Gastrocnemius medialis (tissue), 4 donors: ENCODE results near the gene INPP5E. TPM values are rescaled to one million over a fixed set of nuclear protein-coding genes. Genes with fewer than 3 reads are reported as not detected.

Source experiments
- ATAC-seq, 2 donors: fragments of 150-250 bp; one replicate each; pipeline ENCODE4 v1.9.1; 2016
- DNase-seq, 2 donors: peaks; one replicate each; pipeline ENCODE4 v3.0.0-alpha.2; 2019
- H3K27ac ChIP-seq, 4 donors: fragments of 200-600 bp; sonication (generic); 1 replicate in 1 of 4; 2 replicates in 3 of 4; pipeline ENCODE4 v1.5.1; 2016 to 2018; ENCODE audit warnings: mild to moderate bottlenecking in 2 of 4, moderate library complexity in 1 of 4
- H3K27me3 ChIP-seq, 3 donors: fragments of 200-600 bp; sonication (generic) in 2 of 3; 1 replicate in 1 of 3; 2 replicates in 2 of 3; pipeline versions ENCODE4 v1.5.1 to v1.6.0; 2016 to 2019; ENCODE audit warnings: mild to moderate bottlenecking in 1 of 3, moderate library complexity in 1 of 3
- H3K36me3 ChIP-seq, 2 donors: fragments of 200-600 bp; sonication (generic) in 1 of 2; one replicate each; pipeline ENCODE4 v1.5.1; 2017 to 2018
- H3K4me1 ChIP-seq, 2 donors: fragments of 200-600 bp; sonication (generic) in 1 of 2; one replicate each; pipeline ENCODE4 v1.5.1; 2016 to 2017; ENCODE audit warnings: mild to moderate bottlenecking in 2 of 2
- H3K4me3 ChIP-seq, 4 donors: fragments of 200-600 bp; sonication (generic) in 3 of 4; 1 replicate in 1 of 4; 2 replicates in 3 of 4; pipeline ENCODE4 v1.5.1; 2016 to 2019; ENCODE audit warnings: mild to moderate bottlenecking in 2 of 4
- H3K9me3 ChIP-seq, 3 donors: fragments of 200-600 bp; sonication (generic) in 2 of 3; 1 replicate in 1 of 3; 2 replicates in 2 of 3; pipeline ENCODE4 v1.5.1; 2016 to 2019
- POLR2A ChIP-seq, 2 donors: fragments of 450-650 bp; IDR thresholded peaks; one replicate each; pipeline ENCODE4 v1.6.1; 2017; ENCODE audit warnings: antibody characterized with exemption in 2 of 2, mild to moderate bottlenecking in 2 of 2, moderate library complexity in 2 of 2
- in situ Hi-C, 4 donors: fragments of 200-750 bp; cut with MboI; loops; one replicate each; pipeline versions ENCODE4 v1.15.0 to v1.8.0; 2017; ENCODE audit warnings: low sequenced_read_pairs in 4 of 4
- intact Hi-C: fragments of 100-400 bp; cut with DNase I; formaldehyde crosslinking; loops from one replicate; pipeline ENCODE4 v1.15.1; 2023; ENCODE audit warnings: low total_unique reads
- total RNA-seq, 4 donors: library from RNA; depleted of rRNA; stranded (reverse); fragments of >200 nt; gene quantifications; one replicate each; pipeline versions ENCODE4 v1.1.0 to v1.2.3, GENCODE V29; 2016
- TF ChIP-seq, protein P1 (sequence below), 5 experiments: fragments of 450-650 bp in 3 of 5; fragments of 200-600 bp in 2 of 5; sonication (generic) in 2 of 5; IDR thresholded peaks in 4 of 5; conservative IDR thresholded peaks in 1 of 5; 1 replicate in 4 of 5; 2 replicates in 1 of 5; pipeline ENCODE4 v1.5.1; 2016 to 2019; ENCODE audit warnings: antibody characterized with exemption in 5 of 5, mild to moderate bottlenecking in 3 of 5, moderate library complexity in 3 of 5

Gene INPP5E
- total RNA-seq, 4 donors from 2014 or later = 5.0 to 6.7 (median 5.9) TPM

DNA sequence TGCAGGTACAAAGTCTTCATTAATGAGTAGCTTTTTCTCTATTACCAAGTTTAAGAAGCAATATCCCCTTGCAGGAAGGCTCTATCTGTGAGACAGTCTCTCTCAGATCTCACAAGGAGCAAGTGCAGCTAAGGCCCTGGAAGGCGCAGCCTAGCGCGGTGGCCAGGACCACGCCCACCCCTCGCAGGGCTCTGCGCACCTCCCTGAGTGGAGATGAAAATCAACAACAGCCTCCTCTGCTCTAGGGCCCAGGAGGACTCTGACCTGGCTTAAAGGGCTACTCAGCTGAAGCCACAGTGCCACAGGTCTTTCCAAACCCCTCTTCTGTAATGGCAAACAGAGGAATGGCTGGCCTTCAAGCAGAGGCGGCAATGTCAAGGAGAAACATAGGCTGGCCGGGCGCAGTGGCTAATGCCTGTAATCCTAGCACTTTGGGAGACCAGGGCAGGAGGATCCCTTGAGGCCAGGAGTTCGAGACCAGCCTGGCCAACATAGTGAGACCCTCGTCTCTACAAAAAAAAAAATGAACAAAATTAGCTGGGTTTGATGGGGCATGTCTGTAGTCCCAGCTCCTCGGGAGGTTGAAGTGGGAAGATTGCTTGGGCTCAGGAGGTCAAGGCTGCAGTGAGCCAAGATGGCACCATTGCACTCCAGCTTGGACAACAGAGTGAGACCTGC, 31.3 kb upstream of the INPP5E start:
- Histone ChIP-seq H3K27me3 (no peaks in the 10 kb centered on the region), H3K27ac (no peak overlapping the region), H3K4me1 (no peaks in the 10 kb centered on the region), H3K36me3 (peaks cover 0 to 89% of the 10 kb centered on the region in 2 donors), H3K9me3 (no peaks in the 10 kb centered on the region), H3K4me3 (no peak overlapping the region)
- in situ Hi-C loops = no loop called here
- ATAC-seq (no peak), DNase-seq (no peak)
- intact Hi-C loops = no loop called here
- TF ChIP-seq POLR2A (IDR thresholded peaks at IDR 0.05) = no peak
- TF ChIP-seq, protein P1, sequence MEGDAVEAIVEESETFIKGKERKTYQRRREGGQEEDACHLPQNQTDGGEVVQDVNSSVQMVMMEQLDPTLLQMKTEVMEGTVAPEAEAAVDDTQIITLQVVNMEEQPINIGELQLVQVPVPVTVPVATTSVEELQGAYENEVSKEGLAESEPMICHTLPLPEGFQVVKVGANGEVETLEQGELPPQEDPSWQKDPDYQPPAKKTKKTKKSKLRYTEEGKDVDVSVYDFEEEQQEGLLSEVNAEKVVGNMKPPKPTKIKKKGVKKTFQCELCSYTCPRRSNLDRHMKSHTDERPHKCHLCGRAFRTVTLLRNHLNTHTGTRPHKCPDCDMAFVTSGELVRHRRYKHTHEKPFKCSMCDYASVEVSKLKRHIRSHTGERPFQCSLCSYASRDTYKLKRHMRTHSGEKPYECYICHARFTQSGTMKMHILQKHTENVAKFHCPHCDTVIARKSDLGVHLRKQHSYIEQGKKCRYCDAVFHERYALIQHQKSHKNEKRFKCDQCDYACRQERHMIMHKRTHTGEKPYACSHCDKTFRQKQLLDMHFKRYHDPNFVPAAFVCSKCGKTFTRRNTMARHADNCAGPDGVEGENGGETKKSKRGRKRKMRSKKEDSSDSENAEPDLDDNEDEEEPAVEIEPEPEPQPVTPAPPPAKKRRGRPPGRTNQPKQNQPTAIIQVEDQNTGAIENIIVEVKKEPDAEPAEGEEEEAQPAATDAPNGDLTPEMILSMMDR (IDR thresholded peaks at IDR 0.05 in 4 of 5, conservative IDR thresholded peaks at IDR 0.05 in 1 of 5) = no peak

DNA sequence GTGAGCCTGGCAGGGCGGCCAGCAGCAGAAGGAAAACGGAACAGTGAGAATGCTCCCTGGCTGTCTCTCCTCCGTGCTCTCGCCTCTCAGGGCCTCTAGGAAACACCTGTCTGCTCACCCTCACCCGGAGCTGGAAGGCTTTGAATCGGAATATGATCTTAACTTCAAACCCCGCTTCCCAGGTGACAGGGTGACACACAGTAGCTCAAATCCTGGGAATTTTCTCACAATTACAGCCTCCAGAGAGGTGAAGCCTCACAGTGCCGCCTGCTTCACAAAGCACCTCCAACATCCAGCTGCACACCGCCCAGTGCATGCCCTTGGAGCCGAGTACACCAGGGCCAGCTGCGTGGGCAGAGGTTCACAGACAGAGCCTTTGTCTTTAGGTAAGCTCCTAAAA, 30.7 kb upstream of the INPP5E start:
- H3K4me1 ChIP-seq = no peaks in the 10 kb centered on the region
- DNase-seq (no peak), ATAC-seq (no peak)
- no peaks in the 10 kb centered on the region for H3K9me3 ChIP-seq
- H3K4me3 ChIP-seq = no peak overlapping the region
- intact Hi-C loops = no loop called here
- in situ Hi-C loops = no loop called here
- TF ChIP-seq, protein P1 (IDR thresholded peaks at IDR 0.05 in 4 of 5, conservative IDR thresholded peaks at IDR 0.05 in 1 of 5) = no peak
- TF ChIP-seq POLR2A (IDR thresholded peaks at IDR 0.05) = no peak
- no peaks in the 10 kb centered on the region for H3K27me3 ChIP-seq
- H3K36me3 ChIP-seq = peaks cover 0 to 90% of the 10 kb centered on the region in 2 donors
- no peak overlapping the region for H3K27ac ChIP-seq

DNA sequence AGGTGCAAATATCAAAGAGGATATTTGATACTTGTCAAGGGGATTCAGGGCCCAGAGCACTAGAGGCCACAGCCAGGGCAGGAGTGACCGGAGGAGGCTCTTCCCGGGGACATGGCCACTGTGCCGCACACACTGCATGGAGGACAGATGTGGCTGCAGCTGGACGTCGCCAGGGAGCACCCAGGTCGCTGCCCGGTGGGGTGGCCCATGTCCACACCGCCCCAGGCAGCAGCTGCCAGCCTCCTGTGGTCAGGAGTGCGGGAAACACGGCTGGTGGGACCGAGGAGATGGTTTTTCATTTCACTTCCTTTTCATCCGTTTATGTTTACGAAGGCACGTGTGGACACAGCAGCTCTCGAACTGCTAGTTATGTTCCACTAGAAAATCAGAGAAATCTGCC, 28.1 kb upstream of the INPP5E start:
- no peak for ATAC-seq
- no peak for TF ChIP-seq POLR2A (IDR thresholded peaks at IDR 0.05)
- TF ChIP-seq, protein P1 (IDR thresholded peaks at IDR 0.05 in 4 of 5, conservative IDR thresholded peaks at IDR 0.05 in 1 of 5) = no peak
- H3K36me3 ChIP-seq = peaks cover 4 to 90% of the 10 kb centered on the region in 2 donors

DNA sequence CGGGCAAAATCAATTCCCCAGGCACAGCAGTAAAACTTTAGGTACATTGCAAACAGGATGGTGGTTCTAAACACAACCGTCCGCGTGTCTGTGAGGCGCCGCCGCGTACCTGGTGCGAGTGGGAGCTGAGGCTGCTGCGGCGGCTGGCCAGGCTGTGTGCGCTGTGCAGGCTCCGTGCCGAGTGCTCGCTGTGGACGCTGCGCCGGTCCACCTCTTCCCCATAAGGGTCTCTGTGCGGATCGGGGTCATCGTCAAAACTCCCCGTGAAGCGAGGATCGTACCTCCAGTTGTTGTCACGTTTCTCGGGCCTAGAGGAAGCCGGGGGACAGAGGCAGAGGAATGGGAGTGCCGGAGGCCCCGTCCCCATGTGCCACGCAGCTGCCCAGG, 26.5 kb upstream of the INPP5E start:
- Histone ChIP-seq H3K4me3 (no peak overlapping the region), H3K27me3 (no peaks in the 10 kb centered on the region), H3K4me1 (no peaks in the 10 kb centered on the region), H3K27ac (no peak overlapping the region), H3K36me3 (peaks cover 4 to 94% of the 10 kb centered on the region in 2 donors), H3K9me3 (no peaks in the 10 kb centered on the region)
- in situ Hi-C loops (no loop called here), intact Hi-C loops (no loop called here)
- TF ChIP-seq, protein P1 (IDR thresholded peaks at IDR 0.05 in 4 of 5, conservative IDR thresholded peaks at IDR 0.05 in 1 of 5) = no peak
- no peak for TF ChIP-seq POLR2A (IDR thresholded peaks at IDR 0.05)
- no peak for ATAC-seq
- no peak for DNase-seq

More for the DNA sequence above, 28.1 kb upstream of the INPP5E start:
- Histone ChIP-seq H3K9me3 (no peaks in the 10 kb centered on the region), H3K27me3 (no peaks in the 10 kb centered on the region), H3K27ac (no peak overlapping the region), H3K4me3 (no peak overlapping the region), H3K4me1 (no peaks in the 10 kb centered on the region)
- intact Hi-C loops (no loop called here), in situ Hi-C loops (no loop called here)
- no peak for DNase-seq
